ENCODE results near the gene ZNF608. TPM values are rescaled to one million over a fixed set of nuclear protein-coding genes. Genes with fewer than 3 reads are reported as not detected.

ZNF608 gene
- total RNA-seq, 1 donor: 5.9 TPM

- DNase-seq (ENCODE audit: low read depth in 2 of 3, low spot score in 2 of 3): no peak
Measured at GRCh38 chr5:124720593-124720992, 25.8 kb downstream of the ZNF608 start.

GRCh38 chr5:124719113-124719967 is 27.1 kb downstream of the ZNF608 start:
- no peak for DNase-seq (ENCODE audit: low read depth in 2 of 3, low spot score in 2 of 3)

GRCh38 chr5:124718380-124718789 is 28.1 kb downstream of the ZNF608 start:
- peak in 1 of 3 donors; percentile 18 for DNase-seq (ENCODE audit: low read depth in 2 of 3, low spot score in 2 of 3)

GRCh38 chr5:124716169-124716568 is 30.3 kb downstream of the ZNF608 start:
- no peak for DNase-seq (ENCODE audit: low read depth in 2 of 3, low spot score in 2 of 3)

- no peak for DNase-seq (ENCODE audit: low read depth in 2 of 3, low spot score in 2 of 3)
Measured at GRCh38 chr5:124714910-124715309, 31.5 kb downstream of the ZNF608 start.

- no peak for DNase-seq (ENCODE audit: low read depth in 2 of 3, low spot score in 2 of 3)
Measured at GRCh38 chr5:124713595-124713994, 32.8 kb downstream of the ZNF608 start.

GRCh38 chr5:124712731-124713305 is 33.6 kb downstream of the ZNF608 start:
- DNase-seq (ENCODE audit: low read depth in 2 of 3, low spot score in 2 of 3): no peak

GRCh38 chr5:124708086-124708485 is 38.4 kb downstream of the ZNF608 start:
- DNase-seq (ENCODE audit: low read depth in 2 of 3, low spot score in 2 of 3): no peak

- DNase-seq (ENCODE audit: low read depth in 2 of 3, low spot score in 2 of 3): no peak
Measured at GRCh38 chr5:124707520-124707919, 38.9 kb downstream of the ZNF608 start.

GRCh38 chr5:124706729-124707361 is 39.6 kb downstream of the ZNF608 start:
- DNase-seq (ENCODE audit: low read depth in 2 of 3, low spot score in 2 of 3): no peak

- DNase-seq (ENCODE audit: low read depth in 2 of 3, low spot score in 2 of 3): no peak
Measured at GRCh38 chr5:124706051-124706450, 40.4 kb downstream of the ZNF608 start.

- no peak for DNase-seq (ENCODE audit: low read depth in 2 of 3, low spot score in 2 of 3)
Measured at GRCh38 chr5:124705577-124705976, 40.9 kb downstream of the ZNF608 start.

- no peak for DNase-seq (ENCODE audit: low read depth in 2 of 3, low spot score in 2 of 3)
Measured at GRCh38 chr5:124704594-124705284, 41.7 kb downstream of the ZNF608 start.

GRCh38 chr5:124703995-124704394 is 42.4 kb downstream of the ZNF608 start:
- DNase-seq (ENCODE audit: low read depth in 2 of 3, low spot score in 2 of 3): no peak

- peak in 1 of 3 donors; percentile 28 for DNase-seq (ENCODE audit: low read depth in 2 of 3, low spot score in 2 of 3)
Measured at GRCh38 chr5:124702525-124702924, 43.9 kb downstream of the ZNF608 start.

- DNase-seq (ENCODE audit: low read depth in 2 of 3, low spot score in 2 of 3): no peak
Measured at GRCh38 chr5:124701873-124702425, 44.5 kb downstream of the ZNF608 start.

- no peak for DNase-seq (ENCODE audit: low read depth in 2 of 3, low spot score in 2 of 3)
Measured at GRCh38 chr5:124701016-124701415, 45.4 kb downstream of the ZNF608 start.

GRCh38 chr5:124700333-124700732 is 46.1 kb downstream of the ZNF608 start:
- no peak for DNase-seq (ENCODE audit: low read depth in 2 of 3, low spot score in 2 of 3)

GRCh38 chr5:124698770-124699169 is 47.7 kb downstream of the ZNF608 start:
- DNase-seq (ENCODE audit: low read depth in 2 of 3, low spot score in 2 of 3): no peak

GRCh38 chr5:124697933-124698591 is 48.4 kb downstream of the ZNF608 start:
- DNase-seq (ENCODE audit: low read depth in 2 of 3, low spot score in 2 of 3): no peak
